Small intestine (tissue), 4 donors: ENCODE data around the gene CDHR1. TPM values are rescaled to one million over a fixed set of nuclear protein-coding genes. Genes with fewer than 3 reads are reported as not detected.

Experiments used
- polyA plus RNA-seq, 4 donors: library from polyadenylated mRNA; stranded (reverse) in 3 of 4; unstranded in 1 of 4; fragments of 200-250 nt in 3 of 4; fragments of 120-200 nt in 1 of 4; gene quantifications; one replicate each; pipeline versions ENCODE4 v1.2.1 to v1.2.3, GENCODE V29; 2013
- donor health status: healthy with polysubstance abuse.
- donor health status: Bipolar disorder and iron deficiency.
- donor health status: healthy.

The CDHR1 gene
- polyA plus RNA-seq, 4 donors = 0.06 to 18.2 TPM; not detected in 2

Other genes with a start within 250 kb of the CDHR1 start
- gene GHITM, start 55.0 kb upstream of the CDHR1 start, polyA plus RNA-seq = 100 to 1,000 TPM; 142 to 301 (median 244) TPM
- gene GPR15LG, start 20.7 kb upstream of the CDHR1 start, polyA plus RNA-seq = 10 to 100 TPM in 1 of 4 donors, not detected in 3; 48.6 TPM
- under 1 TPM in 1 of 4 donors, not detected in 3; 0.25 TPM for gene LRIT2, start 31.0 kb downstream of the CDHR1 start, polyA plus RNA-seq
- gene LRIT1, start 47.0 kb downstream of the CDHR1 start, polyA plus RNA-seq = not detected
- gene RGR, start 50.5 kb downstream of the CDHR1 start, polyA plus RNA-seq = under 1 TPM in 2 of 4 donors, not detected in 2; 0.04 to 0.12 TPM
- 10 to 100 TPM in 3 of 4 donors, 1 to 10 TPM in 1; 9.8 to 22.8 (median 16.2) TPM for gene CCSER2, start 134.1 kb downstream of the CDHR1 start, polyA plus RNA-seq